ENCODE measurements around the gene NT5DC3.

- TF ChIP-seq POLR2A (IDR thresholded peaks at IDR 0.05; ENCODE audit: low read depth, low read length) (no peak), POLR2AphosphoS5 (IDR thresholded peaks at IDR 0.05; ENCODE audit: low read depth, low read length) (no peak), SPI1 (IDR thresholded peaks at IDR 0.05; ENCODE audit: low read depth, low read length) (no peak), PAX5 (IDR thresholded peaks at IDR 0.05; ENCODE audit: insufficient read depth, low read length, severe bottlenecking) (no peak), TAF1 (IDR thresholded peaks at IDR 0.05; ENCODE audit: low read depth, low read length) (no peak)
Observed at GRCh38 chr12:103765322-103765721, 75.7 kb downstream of the NT5DC3 start.
